HepG2 (cell line): ENCODE results near the gene THOC7. TPM values are rescaled to one million over a fixed set of nuclear protein-coding genes. Genes with fewer than 3 reads are reported as not detected.

Experiments
- ATAC-seq: fragments of 200-7000 bp; cut with Tn5 transposase; 3 replicates; pipeline ENCODE4 v1.9.1; 2020; ENCODE audit warnings: mild to moderate bottlenecking, moderate library complexity
- BruUV-seq: library from RNA; stranded (reverse); fragments of 400-500 nt; replicated peaks from 2 replicates; lab custom pipeline; 2021; lab: Mats Ljungman, UMichigan
- CTCF ChIA-PET: fragments of 300-600 bp; formaldehyde crosslinking; extraction: SDS; loops from one replicate; lab custom pipeline; 2021; ENCODE audit warnings: low total read pairs, inconsistent platforms, low intra/inter-chr PET ratio; lab: Yijun Ruan, JAX
- POLR2A ChIA-PET: fragments of 350-600 bp; sonication (Branson Sonifier 250); formaldehyde crosslinking; loops from one replicate; lab custom pipeline; 2020; ENCODE audit warnings: antibody characterized with exemption, inconsistent platforms; lab: Yijun Ruan, JAX
- DNase-seq: peaks from one replicate; pipeline ENCODE4 v3.0.0-alpha.2; 2015; ENCODE audit warnings: low spot score
- FAIRE-seq: peaks from 3 replicates; lab custom pipeline; 2011; peaks lifted over from hg19 to GRCh38; lab: Jason Lieb, UNC
- H2AFZ ChIP-seq: one replicate; pipeline ENCODE4 v1.6.1; 2011; ENCODE audit warnings: low read length, inconsistent platforms
- H3K27ac ChIP-seq: fragments of 300-600 bp; 3 replicates; pipeline ENCODE4 v1.8.0; 2011; ENCODE audit warnings: mixed run types, mild to moderate bottlenecking, mixed read lengths, low read length, inconsistent platforms; ENCODE audit not compliant: insufficient read depth; ENCODE audit errors: extremely low read length
- H3K27me3 ChIP-seq, 2 experiments: fragments of 200-600 bp in 1 of 2; 2 replicates in 1 of 2; 3 replicates in 1 of 2; pipeline versions ENCODE4 v1.6.0 to v1.8.0; 2011; ENCODE audit warnings: low read length in 2 of 2, mild to moderate bottlenecking in 2 of 2, moderate library complexity in 2 of 2, inconsistent platforms in 1 of 2; ENCODE audit not compliant: insufficient read depth in 2 of 2, control insufficient read depth in 1 of 2
- H3K36me3 ChIP-seq, 2 experiments: fragments of 200-600 bp in 1 of 2; replicated peaks in 1 of 2; 2 replicates in 1 of 2; 3 replicates in 1 of 2; pipeline versions ENCODE4 v1.5.1 to v1.8.0; 2011; ENCODE audit warnings: low read length in 2 of 2, inconsistent platforms in 1 of 2; ENCODE audit not compliant: insufficient read depth in 2 of 2, control insufficient read depth in 1 of 2
- H3K4me1 ChIP-seq: 2 replicates; pipeline ENCODE4 v1.5.1; 2012; ENCODE audit warnings: low read length, inconsistent platforms; ENCODE audit not compliant: insufficient read depth
- H3K4me2 ChIP-seq: 2 replicates; pipeline ENCODE4 v1.6.0; 2011; ENCODE audit warnings: low read depth, low read length, inconsistent platforms
- H3K4me3 ChIP-seq, 3 experiments: fragments of 200-600 bp in 1 of 3; sonication (generic), shearing (Covaris generic) in 1 of 3; replicated peaks in 1 of 3; 2 replicates each; pipeline ENCODE4 v1.5.1; 2011 to 2016; ENCODE audit warnings: low read length in 3 of 3, inconsistent platforms in 2 of 3, low read depth in 2 of 3, mild to moderate bottlenecking in 2 of 3, control low read depth in 1 of 3, mixed read lengths in 1 of 3; ENCODE audit not compliant: insufficient read depth in 1 of 3
- H3K79me2 ChIP-seq: one replicate; pipeline ENCODE4 v1.6.1; 2011; ENCODE audit warnings: low read length, inconsistent platforms; ENCODE audit not compliant: insufficient read depth
- H3K9ac ChIP-seq: 2 replicates; pipeline ENCODE4 v1.6.0; 2011; ENCODE audit warnings: mild to moderate bottlenecking, low read depth, low read length, inconsistent platforms; ENCODE audit not compliant: insufficient read depth
- H3K9me3 ChIP-seq: 2 replicates; pipeline ENCODE4 v1.5.1; 2012; ENCODE audit warnings: mild to moderate bottlenecking, low read length
- H4K20me1 ChIP-seq: 2 replicates; pipeline ENCODE4 v1.6.0; 2011; ENCODE audit warnings: inconsistent platforms, mild to moderate bottlenecking, low read length, moderate library complexity; ENCODE audit not compliant: insufficient read depth
- CBX1 ChIP-seq: IDR thresholded peaks from one replicate; pipeline ENCODE4 v1.6.1; 2016; ENCODE audit warnings: antibody characterized with exemption, low read depth
- FOXO1 ChIP-seq: sonication (generic); formaldehyde crosslinking; IDR thresholded peaks from 2 replicates; pipeline ENCODE4 v1.4.0; 2020; ENCODE audit warnings: missing genetic modification reagents
- GTF2F1 ChIP-seq: fragments of 150-350 bp; IDR thresholded peaks from 2 replicates; pipeline ENCODE4 v1.6.1; 2014; ENCODE audit warnings: low read length
- LCORL ChIP-seq, 2 experiments: fragments of 450-650 bp in 1 of 2; sonication (generic) in 1 of 2; formaldehyde crosslinking in 1 of 2; IDR thresholded peaks; 2 replicates each; pipeline versions ENCODE4 v1.5.0 to v1.6.1; 2017 to 2020; ENCODE audit warnings: antibody characterized with exemption in 1 of 2, missing genetic modification reagents in 1 of 2
- NR2F2 ChIP-seq: IDR thresholded peaks from 2 replicates; pipeline ENCODE4 v1.6.1; 2012; ENCODE audit warnings: low read depth, inconsistent platforms, borderline replicate concordance
- SP5 ChIP-seq: IDR thresholded peaks from 2 replicates; pipeline ENCODE4 v1.6.1; 2016; ENCODE audit warnings: low read depth, borderline replicate concordance
- ZBTB42 ChIP-seq: sonication (generic); formaldehyde crosslinking; IDR thresholded peaks from 2 replicates; pipeline ENCODE4 v1.5.0; 2020; ENCODE audit warnings: mild to moderate bottlenecking, missing genetic modification reagents
- ZMAT3 ChIP-seq: sonication (generic); formaldehyde crosslinking; conservative IDR thresholded peaks from 2 replicates; pipeline ENCODE4 v1.7.0; 2021; ENCODE audit warnings: missing genetic modification reagents
- ZNF30 ChIP-seq: sonication (generic); formaldehyde crosslinking; IDR thresholded peaks from 2 replicates; pipeline ENCODE4 v1.5.0; 2020; ENCODE audit warnings: mild to moderate bottlenecking, missing genetic modification reagents
- ZNF703 ChIP-seq: sonication (generic); formaldehyde crosslinking; IDR thresholded peaks from 2 replicates; pipeline ENCODE4 v1.5.1; 2020; ENCODE audit warnings: missing genetic modification reagents, mild to moderate bottlenecking, moderate library complexity, borderline replicate concordance
- ZSCAN12 ChIP-seq: sonication (generic); formaldehyde crosslinking; IDR thresholded peaks from 2 replicates; pipeline ENCODE4 v1.9.0; 2021; ENCODE audit warnings: mild to moderate bottlenecking, missing genetic modification reagents
- WGBS: methylation state at CpG from one replicate; pipeline ENCODE4 v1.1.6; 2017; ENCODE audit warnings: low lambda C conversion rate; 5-methylcytosine and 5-hydroxymethylcytosine counted together
- in situ Hi-C: cut with HindIII; loops from 2 replicates; pipeline ENCODE4 v1.10.0; 2017; ENCODE audit warnings: low pct_unique_long_range_greater_than_20kb; ENCODE audit not compliant: extremely low pct_ligation_motif_present
- intact Hi-C: fragments of 100-400 bp; cut with micrococcal nuclease; formaldehyde crosslinking; loops from one replicate; pipeline ENCODE4 v1.10.0; 2022; ENCODE audit not compliant: unreplicated experiment
- polyA plus RNA-seq, 8 experiments: library from polyadenylated mRNA; depleted of rRNA in 3 of 8; stranded (reverse) in 7 of 8; unstranded in 1 of 8; fragments of >200 nt; fragmentation: Illumina TruSeq in 4 of 8; extraction: Trizol in 4 of 8; gene quantifications; 2 replicates each; pipeline versions ENCODE4 v1.2.1 to v1.2.3, GENCODE V29; 2011 to 2016; ENCODE audit warnings: low read depth in 4 of 8, missing spikeins in 1 of 8, mixed read lengths in 1 of 8; ENCODE audit not compliant: insufficient read depth in 1 of 8
- total RNA-seq, 5 experiments: library from RNA; depleted of rRNA; stranded (reverse); fragments of >200 nt; fragmentation: Illumina TruSeq; extraction: Trizol; gene quantifications; 2 replicates each; pipeline ENCODE4 v1.2.3, GENCODE V29; 2016; ENCODE audit warnings: low read depth in 1 of 5
- TF ChIP-seq, protein P1 (sequence below): sonication (generic); formaldehyde crosslinking; IDR thresholded peaks from 2 replicates; pipeline ENCODE4 v1.4.0; 2020; ENCODE audit warnings: missing genetic modification reagents
- TF ChIP-seq, protein P2 (sequence below): sonication (generic); formaldehyde crosslinking; IDR thresholded peaks from 2 replicates; pipeline ENCODE4 v1.5.0; 2020; ENCODE audit warnings: missing genetic modification reagents, mild to moderate bottlenecking, borderline replicate concordance
- TF ChIP-seq, protein P3 (sequence below): sonication (generic); formaldehyde crosslinking; IDR thresholded peaks from 2 replicates; pipeline ENCODE4 v1.5.1; 2020; ENCODE audit warnings: mild to moderate bottlenecking, missing genetic modification reagents, borderline replicate concordance
- TF ChIP-seq, protein P4 (sequence below): sonication (generic); formaldehyde crosslinking; IDR thresholded peaks from 2 replicates; pipeline ENCODE4 v1.5.0; 2020; ENCODE audit warnings: missing genetic modification reagents
- TF ChIP-seq, protein P5 (sequence below): IDR thresholded peaks from 2 replicates; pipeline ENCODE4 v1.6.1; 2016; ENCODE audit warnings: missing compliant biosample characterization, missing genetic modification reagents, borderline replicate concordance

THOC7 gene
- total and polyA plus RNA-seq, 2 of the 13 experiments (the other 11 are each of a cell fraction or from before 2014, with no cell fraction given): 32.8 to 63.5 TPM

DNA sequence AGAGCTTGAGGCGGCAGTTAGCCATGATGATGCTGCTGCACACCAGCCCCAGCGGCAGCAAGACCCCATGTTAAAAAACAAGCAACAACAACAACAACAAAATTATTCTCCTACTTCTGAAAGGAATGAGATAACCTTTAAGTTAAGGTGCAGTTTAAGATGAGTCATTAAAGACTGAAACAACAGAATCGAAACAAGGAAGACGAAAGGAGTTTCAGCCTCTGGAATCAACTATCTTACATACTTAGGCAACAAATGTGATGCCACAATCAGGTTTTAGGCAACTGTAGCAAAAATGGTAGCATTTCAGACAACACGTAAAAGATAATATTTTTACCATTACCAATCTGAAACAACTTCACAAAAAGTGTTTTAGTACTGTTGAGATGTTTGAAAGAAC is 36.4 kb upstream of the THOC7 start:
- peaks cover 2 to 12% of the 10 kb centered on the region in 2 experiments; a peak in 2 of 5 replicates for H3K36me3 ChIP-seq
- no peaks in the 10 kb centered on the region for H3K4me1 ChIP-seq
- H3K4me2 ChIP-seq: no peak overlapping the region
- no peak overlapping the region for H3K4me3 ChIP-seq
- 95% methylated on average over 5 of the region's 5 CpGs for WGBS
- POLR2A ChIA-PET: no interaction called here
- ATAC-seq: no peak
- CTCF ChIA-PET: no interaction called here
- DNase-seq: no peak
- no peaks in the 10 kb centered on the region; the same call in 1 of the 2 replicates for H4K20me1 ChIP-seq
- no peaks in the 10 kb centered on the region for H3K27me3 ChIP-seq
- H2AFZ ChIP-seq: no peak overlapping the region
- no peaks in the 10 kb centered on the region for H3K9me3 ChIP-seq
- intact Hi-C loops (no loop called here), in situ Hi-C loops (no loop called here)
- no TSS peak for BruUV-seq
- H3K9ac ChIP-seq: no peak overlapping the region
- no peak for FAIRE-seq
- no peak overlapping the region for H3K27ac ChIP-seq
- no peaks in the 10 kb centered on the region for H3K79me2 ChIP-seq
- TF ChIP-seq, protein P1, sequence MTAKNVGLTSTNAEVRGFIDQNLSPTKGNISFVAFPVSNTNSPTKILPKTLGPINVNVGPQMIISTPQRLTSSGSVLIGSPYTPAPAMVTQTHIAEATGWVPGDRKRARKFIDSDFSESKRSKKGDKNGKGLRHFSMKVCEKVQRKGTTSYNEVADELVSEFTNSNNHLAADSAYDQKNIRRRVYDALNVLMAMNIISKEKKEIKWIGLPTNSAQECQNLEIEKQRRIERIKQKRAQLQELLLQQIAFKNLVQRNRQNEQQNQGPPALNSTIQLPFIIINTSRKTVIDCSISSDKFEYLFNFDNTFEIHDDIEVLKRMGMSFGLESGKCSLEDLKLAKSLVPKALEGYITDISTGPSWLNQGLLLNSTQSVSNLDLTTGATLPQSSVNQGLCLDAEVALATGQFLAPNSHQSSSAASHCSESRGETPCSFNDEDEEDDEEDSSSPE (CRISPR knock-in tag): no peak
- TF ChIP-seq ZBTB42 (CRISPR knock-in tag): no peak
- TF ChIP-seq LCORL (IDR thresholded peaks at IDR 0.05): no peak
- TF ChIP-seq LCORL (CRISPR knock-in tag; IDR thresholded peaks at IDR 0.05): no peak
- TF ChIP-seq, protein P2, sequence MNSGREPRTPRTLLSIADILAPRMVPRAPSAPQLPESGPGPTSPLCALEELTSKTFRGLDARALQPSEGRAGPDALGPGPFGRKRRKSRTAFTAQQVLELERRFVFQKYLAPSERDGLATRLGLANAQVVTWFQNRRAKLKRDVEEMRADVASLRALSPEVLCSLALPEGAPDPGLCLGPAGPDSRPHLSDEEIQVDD (CRISPR knock-in tag): no peak
- no peak for TF ChIP-seq SP5 (CRISPR knock-in tag)
- no peak for TF ChIP-seq CBX1
- TF ChIP-seq ZNF30 (CRISPR knock-in tag): no peak
- no peak for TF ChIP-seq FOXO1 (CRISPR knock-in tag)
- TF ChIP-seq, protein P3, sequence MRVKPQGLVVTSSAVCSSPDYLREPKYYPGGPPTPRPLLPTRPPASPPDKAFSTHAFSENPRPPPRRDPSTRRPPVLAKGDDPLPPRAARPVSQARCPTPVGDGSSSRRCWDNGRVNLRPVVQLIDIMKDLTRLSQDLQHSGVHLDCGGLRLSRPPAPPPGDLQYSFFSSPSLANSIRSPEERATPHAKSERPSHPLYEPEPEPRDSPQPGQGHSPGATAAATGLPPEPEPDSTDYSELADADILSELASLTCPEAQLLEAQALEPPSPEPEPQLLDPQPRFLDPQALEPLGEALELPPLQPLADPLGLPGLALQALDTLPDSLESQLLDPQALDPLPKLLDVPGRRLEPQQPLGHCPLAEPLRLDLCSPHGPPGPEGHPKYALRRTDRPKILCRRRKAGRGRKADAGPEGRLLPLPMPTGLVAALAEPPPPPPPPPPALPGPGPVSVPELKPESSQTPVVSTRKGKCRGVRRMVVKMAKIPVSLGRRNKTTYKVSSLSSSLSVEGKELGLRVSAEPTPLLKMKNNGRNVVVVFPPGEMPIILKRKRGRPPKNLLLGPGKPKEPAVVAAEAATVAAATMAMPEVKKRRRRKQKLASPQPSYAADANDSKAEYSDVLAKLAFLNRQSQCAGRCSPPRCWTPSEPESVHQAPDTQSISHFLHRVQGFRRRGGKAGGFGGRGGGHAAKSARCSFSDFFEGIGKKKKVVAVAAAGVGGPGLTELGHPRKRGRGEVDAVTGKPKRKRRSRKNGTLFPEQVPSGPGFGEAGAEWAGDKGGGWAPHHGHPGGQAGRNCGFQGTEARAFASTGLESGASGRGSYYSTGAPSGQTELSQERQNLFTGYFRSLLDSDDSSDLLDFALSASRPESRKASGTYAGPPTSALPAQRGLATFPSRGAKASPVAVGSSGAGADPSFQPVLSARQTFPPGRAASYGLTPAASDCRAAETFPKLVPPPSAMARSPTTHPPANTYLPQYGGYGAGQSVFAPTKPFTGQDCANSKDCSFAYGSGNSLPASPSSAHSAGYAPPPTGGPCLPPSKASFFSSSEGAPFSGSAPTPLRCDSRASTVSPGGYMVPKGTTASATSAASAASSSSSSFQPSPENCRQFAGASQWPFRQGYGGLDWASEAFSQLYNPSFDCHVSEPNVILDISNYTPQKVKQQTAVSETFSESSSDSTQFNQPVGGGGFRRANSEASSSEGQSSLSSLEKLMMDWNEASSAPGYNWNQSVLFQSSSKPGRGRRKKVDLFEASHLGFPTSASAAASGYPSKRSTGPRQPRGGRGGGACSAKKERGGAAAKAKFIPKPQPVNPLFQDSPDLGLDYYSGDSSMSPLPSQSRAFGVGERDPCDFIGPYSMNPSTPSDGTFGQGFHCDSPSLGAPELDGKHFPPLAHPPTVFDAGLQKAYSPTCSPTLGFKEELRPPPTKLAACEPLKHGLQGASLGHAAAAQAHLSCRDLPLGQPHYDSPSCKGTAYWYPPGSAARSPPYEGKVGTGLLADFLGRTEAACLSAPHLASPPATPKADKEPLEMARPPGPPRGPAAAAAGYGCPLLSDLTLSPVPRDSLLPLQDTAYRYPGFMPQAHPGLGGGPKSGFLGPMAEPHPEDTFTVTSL (CRISPR knock-in tag): no peak
- TF ChIP-seq, protein P4, sequence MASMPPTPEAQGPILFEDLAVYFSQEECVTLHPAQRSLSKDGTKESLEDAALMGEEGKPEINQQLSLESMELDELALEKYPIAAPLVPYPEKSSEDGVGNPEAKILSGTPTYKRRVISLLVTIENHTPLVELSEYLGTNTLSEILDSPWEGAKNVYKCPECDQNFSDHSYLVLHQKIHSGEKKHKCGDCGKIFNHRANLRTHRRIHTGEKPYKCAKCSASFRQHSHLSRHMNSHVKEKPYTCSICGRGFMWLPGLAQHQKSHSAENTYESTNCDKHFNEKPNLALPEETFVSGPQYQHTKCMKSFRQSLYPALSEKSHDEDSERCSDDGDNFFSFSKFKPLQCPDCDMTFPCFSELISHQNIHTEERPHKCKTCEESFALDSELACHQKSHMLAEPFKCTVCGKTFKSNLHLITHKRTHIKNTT (CRISPR knock-in tag): no peak
- no peak for TF ChIP-seq ZNF703 (CRISPR knock-in tag)
- TF ChIP-seq ZMAT3: no peak
- no peak for TF ChIP-seq ZSCAN12
- no peak for TF ChIP-seq NR2F2
- TF ChIP-seq, protein P5, sequence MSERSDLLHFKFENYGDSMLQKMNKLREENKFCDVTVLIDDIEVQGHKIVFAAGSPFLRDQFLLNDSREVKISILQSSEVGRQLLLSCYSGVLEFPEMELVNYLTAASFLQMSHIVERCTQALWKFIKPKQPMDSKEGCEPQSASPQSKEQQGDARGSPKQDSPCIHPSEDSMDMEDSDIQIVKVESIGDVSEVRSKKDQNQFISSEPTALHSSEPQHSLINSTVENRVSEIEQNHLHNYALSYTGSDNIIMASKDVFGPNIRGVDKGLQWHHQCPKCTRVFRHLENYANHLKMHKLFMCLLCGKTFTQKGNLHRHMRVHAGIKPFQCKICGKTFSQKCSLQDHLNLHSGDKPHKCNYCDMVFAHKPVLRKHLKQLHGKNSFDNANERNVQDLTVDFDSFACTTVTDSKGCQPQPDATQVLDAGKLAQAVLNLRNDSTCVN (CRISPR knock-in tag): no peak
- no peak for TF ChIP-seq GTF2F1
